Endothelial cell (in vitro differentiated cells): ENCODE results near the gene ADRA2B. TPM values are rescaled to one million over a fixed set of nuclear protein-coding genes. Genes with fewer than 3 reads are reported as not detected.
"Not testable (repeated sequence)": the region's sequence is repeated elsewhere in the genome, so short reads cannot be mapped to it uniquely, and the experiment has no call there.

Experiments
- DNase-seq: peaks from one replicate; pipeline ENCODE4 v3.0.0; 2021; ENCODE audit warnings: low spot score
- H3K27ac Mint-ChIP-seq: one replicate; pipeline ENCODE4 v1.8.0; 2021; ENCODE audit warnings: mixed read lengths, inconsistent platforms; ENCODE audit not compliant: unreplicated experiment
- H3K27me3 Mint-ChIP-seq: one replicate; pipeline ENCODE4 v1.8.0; 2021; ENCODE audit warnings: mild to moderate bottlenecking, moderate library complexity, mixed read lengths, inconsistent platforms; ENCODE audit not compliant: unreplicated experiment
- H3K36me3 Mint-ChIP-seq: one replicate; pipeline ENCODE4 v1.8.0; 2021; ENCODE audit warnings: mild to moderate bottlenecking, low read depth, mixed read lengths, inconsistent platforms; ENCODE audit not compliant: unreplicated experiment
- H3K4me1 Mint-ChIP-seq: one replicate; pipeline ENCODE4 v1.8.0; 2021; ENCODE audit warnings: mild to moderate bottlenecking, mixed read lengths, inconsistent platforms; ENCODE audit not compliant: unreplicated experiment
- H3K4me3 Mint-ChIP-seq: one replicate; pipeline ENCODE4 v1.8.0; 2021; ENCODE audit warnings: mild to moderate bottlenecking, mixed read lengths, inconsistent platforms; ENCODE audit not compliant: unreplicated experiment
- H3K9me3 Mint-ChIP-seq: one replicate; pipeline ENCODE4 v1.8.0; 2021; ENCODE audit warnings: mixed read lengths, inconsistent platforms; ENCODE audit not compliant: unreplicated experiment
- total RNA-seq: library from RNA; stranded (reverse); fragmentation: NEBNext Ultra II Directional; extraction: Animal tissue kit (Norgen Biotek cat#: 25700); gene quantifications from one replicate; pipeline ENCODE4 v1.2.1, GENCODE V29; 2021; ENCODE audit not compliant: unreplicated experiment
- TF ChIP-seq, protein P1 (sequence below): fragments of 200-600 bp; sonication (generic); IDR thresholded peaks from one replicate; pipeline ENCODE4 v1.5.0; 2021; ENCODE audit warnings: antibody characterized with exemption; ENCODE audit not compliant: unreplicated experiment

ADRA2B gene
- total RNA-seq, 1 donor from 2014 or later, result 0.46 TPM

DNA sequence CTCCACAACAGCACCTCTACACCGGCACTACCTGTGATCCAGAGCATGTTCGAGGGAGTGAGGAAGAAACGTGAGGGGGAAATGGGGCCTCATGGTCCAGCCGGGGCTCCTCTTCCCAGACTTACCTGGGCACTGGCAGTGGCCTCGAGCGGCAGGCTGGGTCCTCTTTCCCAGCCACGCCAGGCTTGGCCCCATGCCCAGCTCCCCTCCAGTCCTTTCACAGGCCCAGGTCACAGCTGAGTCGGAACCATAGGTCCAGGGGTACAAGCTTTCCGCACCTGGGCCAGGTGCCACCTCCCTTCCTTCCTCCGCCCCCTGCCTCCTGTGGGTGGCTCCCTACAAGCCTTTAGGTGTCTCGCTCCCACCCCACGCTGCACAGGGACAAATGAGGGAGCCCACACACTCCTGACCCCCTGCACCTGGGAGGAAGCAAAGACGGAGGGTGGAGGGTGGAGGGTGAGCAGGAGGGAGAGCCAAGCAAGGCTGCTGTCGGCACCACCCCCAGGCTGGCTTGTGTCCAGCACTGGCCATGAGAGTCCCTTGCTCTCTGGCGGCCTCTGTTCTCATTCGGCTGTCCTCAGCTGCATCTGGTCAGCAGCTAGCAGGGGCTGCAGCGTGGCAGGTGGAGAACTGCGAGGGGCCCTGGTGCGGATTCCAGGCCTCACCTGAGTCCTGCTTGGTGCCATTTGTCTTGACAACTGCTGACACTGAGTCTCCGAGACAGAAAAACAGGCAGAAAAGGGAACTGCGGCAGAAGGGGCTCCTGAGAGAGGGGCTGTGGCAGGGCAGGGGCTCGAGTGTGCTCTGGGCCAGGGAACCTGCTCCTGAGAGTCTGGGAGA lies 26.8 kb downstream of the ADRA2B start:
- DNase-seq, result peak; percentile 2
- Mint-ChIP-seq H3K9me3 (no peaks in the 10 kb centered on the region), H3K4me3 (no peak overlapping the region), H3K27ac (no peak overlapping the region), H3K27me3 (peaks cover 6% of the 10 kb centered on the region), H3K4me1 (no peaks in the 10 kb centered on the region), H3K36me3 (no peaks in the 10 kb centered on the region)
- TF ChIP-seq, protein P1, sequence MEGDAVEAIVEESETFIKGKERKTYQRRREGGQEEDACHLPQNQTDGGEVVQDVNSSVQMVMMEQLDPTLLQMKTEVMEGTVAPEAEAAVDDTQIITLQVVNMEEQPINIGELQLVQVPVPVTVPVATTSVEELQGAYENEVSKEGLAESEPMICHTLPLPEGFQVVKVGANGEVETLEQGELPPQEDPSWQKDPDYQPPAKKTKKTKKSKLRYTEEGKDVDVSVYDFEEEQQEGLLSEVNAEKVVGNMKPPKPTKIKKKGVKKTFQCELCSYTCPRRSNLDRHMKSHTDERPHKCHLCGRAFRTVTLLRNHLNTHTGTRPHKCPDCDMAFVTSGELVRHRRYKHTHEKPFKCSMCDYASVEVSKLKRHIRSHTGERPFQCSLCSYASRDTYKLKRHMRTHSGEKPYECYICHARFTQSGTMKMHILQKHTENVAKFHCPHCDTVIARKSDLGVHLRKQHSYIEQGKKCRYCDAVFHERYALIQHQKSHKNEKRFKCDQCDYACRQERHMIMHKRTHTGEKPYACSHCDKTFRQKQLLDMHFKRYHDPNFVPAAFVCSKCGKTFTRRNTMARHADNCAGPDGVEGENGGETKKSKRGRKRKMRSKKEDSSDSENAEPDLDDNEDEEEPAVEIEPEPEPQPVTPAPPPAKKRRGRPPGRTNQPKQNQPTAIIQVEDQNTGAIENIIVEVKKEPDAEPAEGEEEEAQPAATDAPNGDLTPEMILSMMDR, result no peak

DNA sequence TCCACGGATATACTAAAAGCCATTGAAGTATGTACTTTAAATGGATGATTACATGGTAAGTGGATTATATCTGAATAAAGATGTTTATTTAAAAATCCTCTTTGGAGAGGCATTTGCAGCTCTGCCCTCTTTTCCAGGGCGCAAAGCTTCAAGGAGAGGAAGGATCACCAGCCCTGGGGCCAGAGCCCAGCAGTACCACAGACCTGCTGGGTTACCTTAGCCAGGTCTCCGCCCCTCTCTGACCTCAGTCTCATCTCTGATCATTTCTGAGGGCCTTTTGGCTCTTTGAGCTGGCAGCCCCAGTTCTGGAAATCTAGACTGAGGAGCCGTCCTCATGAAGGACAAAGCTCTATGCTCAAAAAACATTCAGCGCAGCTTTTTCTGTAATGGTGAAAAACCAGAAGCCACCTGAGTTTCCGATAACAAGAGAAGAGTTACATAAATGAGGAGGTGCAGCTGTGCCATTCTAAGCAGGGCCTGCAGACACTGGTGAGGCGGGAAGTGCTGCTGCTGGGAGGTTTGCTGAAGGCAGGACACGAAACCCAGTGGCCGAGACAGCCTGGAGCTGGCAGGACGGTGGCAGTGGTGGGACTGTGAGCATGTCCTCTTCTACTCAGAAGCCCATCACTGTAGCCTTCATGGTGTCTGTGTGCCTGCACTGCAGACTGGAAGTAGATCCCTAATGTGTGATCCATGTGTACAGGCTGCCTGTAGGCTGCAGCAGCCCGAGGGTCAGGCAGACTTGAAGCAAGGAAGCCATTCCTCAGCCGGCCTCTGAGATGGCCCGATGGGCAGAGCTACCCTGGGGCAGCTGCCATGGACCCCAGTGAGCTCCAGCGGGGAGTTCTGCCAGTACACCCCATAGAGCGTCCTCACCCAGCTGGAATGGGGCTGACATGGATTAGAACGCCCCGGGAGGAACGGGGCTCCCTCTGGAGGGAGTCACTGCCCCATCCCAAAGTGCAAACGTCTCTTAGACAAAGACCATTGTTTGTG lies 27.7 kb downstream of the ADRA2B start:
- H3K4me1 Mint-ChIP-seq, result no peaks in the 10 kb centered on the region
- H3K4me3 Mint-ChIP-seq, result no peak overlapping the region
- peaks cover 6% of the 10 kb centered on the region for H3K27me3 Mint-ChIP-seq
- no peak overlapping the region for H3K27ac Mint-ChIP-seq
- peak; percentile 1 for DNase-seq
- TF ChIP-seq, protein P1, result no peak
- H3K9me3 Mint-ChIP-seq, result no peaks in the 10 kb centered on the region
- no peaks in the 10 kb centered on the region for H3K36me3 Mint-ChIP-seq

DNA sequence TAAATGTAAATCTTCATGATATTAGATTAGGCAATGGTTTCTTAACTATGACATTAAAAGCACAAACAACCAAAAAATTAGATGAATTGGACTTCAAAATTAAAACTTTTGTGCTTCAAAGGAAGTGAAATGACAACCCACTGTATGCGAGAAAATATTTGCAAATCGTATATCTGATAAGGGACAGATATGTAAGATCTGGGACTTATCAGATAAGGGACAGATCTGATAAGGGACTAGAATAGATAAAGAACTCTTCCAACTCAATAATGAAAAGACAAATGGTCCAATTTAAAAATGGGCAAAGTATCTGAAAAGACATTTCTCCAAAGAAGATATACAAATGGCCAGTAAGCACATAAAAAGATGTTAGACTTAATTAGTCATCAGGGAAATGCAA lies 29.2 kb downstream of the ADRA2B start:
- Mint-ChIP-seq H3K4me3 (no peak overlapping the region), H3K36me3 (no peaks in the 10 kb centered on the region), H3K9me3 (no peaks in the 10 kb centered on the region), H3K27me3 (peaks cover 2% of the 10 kb centered on the region), H3K4me1 (no peaks in the 10 kb centered on the region), H3K27ac (no peak overlapping the region)
- TF ChIP-seq, protein P1, result no peak
- DNase-seq, result no peak

DNA sequence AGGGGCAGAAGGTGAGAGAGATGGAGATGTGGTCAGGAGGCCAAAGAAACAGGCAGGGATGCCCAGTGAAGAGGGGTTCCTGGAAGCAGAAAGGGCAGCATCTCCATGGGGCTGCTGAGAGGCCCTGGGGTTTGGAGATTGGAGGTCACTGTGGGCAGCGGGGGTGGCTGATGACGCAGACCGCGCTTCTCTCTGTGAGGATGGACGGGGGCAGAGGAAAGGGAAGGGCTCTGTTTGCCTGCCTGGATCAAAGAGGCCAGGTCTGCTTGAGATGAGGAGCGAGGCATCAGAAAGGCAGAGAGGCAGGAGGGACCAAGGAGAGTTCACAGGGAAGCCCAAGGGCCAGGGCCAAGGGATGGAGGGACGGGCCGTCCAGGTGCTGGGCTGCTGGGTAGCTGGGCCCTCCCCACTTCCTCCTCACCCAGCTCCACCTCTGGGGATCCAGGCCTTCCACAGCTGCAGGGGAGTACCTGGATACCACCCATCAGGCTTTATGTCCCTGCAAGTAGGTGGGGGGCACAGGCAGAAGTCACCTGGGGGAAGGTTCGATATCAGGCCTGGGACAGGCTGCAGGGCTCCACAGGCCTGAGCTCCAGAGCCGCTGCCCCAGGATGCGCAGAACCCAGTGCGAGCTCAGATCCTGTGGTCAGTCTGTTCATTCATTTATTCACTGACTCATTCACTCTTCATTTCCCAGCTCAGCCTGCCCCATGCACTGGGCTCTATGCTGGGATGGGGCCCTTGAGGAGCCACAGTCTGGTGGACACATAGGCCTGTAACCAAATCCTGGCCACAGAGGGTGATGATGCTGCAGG lies 30.6 kb downstream of the ADRA2B start:
- Mint-ChIP-seq H3K9me3 (no peaks in the 10 kb centered on the region), H3K27me3 (peaks cover 3% of the 10 kb centered on the region), H3K27ac (no peak overlapping the region), H3K4me3 (no peak overlapping the region), H3K36me3 (no peaks in the 10 kb centered on the region), H3K4me1 (no peaks in the 10 kb centered on the region)
- DNase-seq, result no peak
- TF ChIP-seq, protein P1, result no peak

DNA sequence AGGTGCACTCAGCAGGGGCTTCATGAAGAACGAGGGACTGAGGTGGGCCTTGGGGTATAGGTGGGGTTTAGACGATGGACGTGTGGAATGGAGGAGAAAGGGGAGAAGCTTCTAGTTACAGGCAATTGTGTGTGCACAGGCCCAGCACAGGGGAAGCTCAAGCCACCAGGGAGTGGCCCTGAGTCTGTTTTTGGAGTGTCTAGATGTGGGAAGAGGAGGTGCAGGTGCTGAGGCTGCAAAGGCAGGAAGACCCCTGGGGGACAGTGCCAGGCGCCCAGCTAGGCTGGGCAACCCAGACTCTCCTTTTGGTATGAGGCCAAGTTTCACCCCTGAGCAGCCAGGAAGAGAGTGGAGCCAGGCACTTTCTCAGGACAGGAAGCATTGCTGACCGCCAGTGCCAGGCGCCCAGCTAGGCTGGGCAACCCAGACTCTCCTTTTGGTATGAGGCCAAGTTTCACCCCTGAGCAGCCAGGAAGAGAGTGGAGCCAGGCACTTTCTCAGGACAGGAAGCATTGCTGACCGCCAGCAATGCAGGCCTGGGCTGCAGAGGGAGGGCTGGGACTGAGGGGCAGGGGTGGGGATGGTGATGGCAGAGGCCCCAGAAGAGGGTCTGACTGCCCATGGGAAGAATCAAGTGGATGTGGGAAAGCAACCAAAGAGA lies 31.4 kb downstream of the ADRA2B start:
- not testable (repeated sequence) for H3K4me1 Mint-ChIP-seq, DNase-seq, H3K27me3 Mint-ChIP-seq, H3K9me3 Mint-ChIP-seq, H3K27ac Mint-ChIP-seq, H3K36me3 Mint-ChIP-seq, H3K4me3 Mint-ChIP-seq
